ENCODE results near the gene NFIL3.

The NFIL3 gene

DNA sequence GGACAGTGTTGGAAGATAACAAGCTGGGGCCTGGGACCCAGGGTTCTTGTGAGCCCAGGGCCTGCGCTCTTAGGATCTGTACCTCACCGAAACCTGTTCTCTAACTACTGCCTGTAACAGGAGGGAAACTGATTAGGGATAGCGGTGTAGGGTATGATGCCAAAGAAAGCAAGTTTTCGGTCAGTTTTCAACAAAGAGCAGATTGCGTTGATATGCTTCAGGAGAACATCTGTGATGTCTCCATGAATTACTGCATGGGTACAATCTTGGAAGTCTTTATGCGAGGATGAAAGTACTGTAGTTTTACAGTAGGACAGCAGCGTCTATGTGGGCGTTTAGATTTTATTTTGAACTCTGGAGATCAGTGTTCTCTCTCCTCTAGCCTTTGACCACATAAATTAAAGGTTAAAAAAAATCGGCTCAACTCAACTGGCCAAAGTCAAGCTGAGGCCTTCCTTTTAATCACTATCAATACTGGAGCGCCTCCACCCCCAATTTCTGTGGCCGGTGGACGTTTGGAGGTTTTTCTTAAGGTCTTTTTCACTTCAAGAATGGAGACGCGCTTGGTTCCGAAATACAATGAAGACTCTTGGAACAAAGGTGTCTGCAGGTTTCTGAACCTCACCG, 3.0 kb downstream of the NFIL3 start:
- Histone ChIP-seq H3K79me2 (ENCODE audit: insufficient read depth, low read length) (peaks cover 11% of the 10 kb centered on the region; the same call in 1 of the 2 replicates), H3K27me3 (ENCODE audit: low read length) (no peaks in the 10 kb centered on the region), H3K9me3 (ENCODE audit: insufficient read depth, low read length) (no peaks in the 10 kb centered on the region), H4K20me1 (ENCODE audit: low read depth, low read length) (peaks cover 47% of the 10 kb centered on the region), H3F3A (ENCODE audit: insufficient read depth) (no peaks in the 10 kb centered on the region), H3K4me2 (ENCODE audit: low read depth, low read length, poor library complexity, severe bottlenecking) (no peak overlapping the region), H2AFZ (ENCODE audit: low read depth, low read length, severe bottlenecking) (no peak overlapping the region), H3K9me2 (replicated peaks; ENCODE audit: insufficient read depth, low read length) (no peaks in the 10 kb centered on the region), H3K9ac (ENCODE audit: low read length) (no peak overlapping the region), H3K4me3 (ENCODE audit: insufficient read depth, low read length, poor library complexity, severe bottlenecking) (no peak overlapping the region), H3K36me3 (ENCODE audit: low read length) (no peaks in the 10 kb centered on the region), H3K27ac (ENCODE audit: low read depth, low read length) (no peak overlapping the region)
- TF ChIP-seq, protein P1, sequence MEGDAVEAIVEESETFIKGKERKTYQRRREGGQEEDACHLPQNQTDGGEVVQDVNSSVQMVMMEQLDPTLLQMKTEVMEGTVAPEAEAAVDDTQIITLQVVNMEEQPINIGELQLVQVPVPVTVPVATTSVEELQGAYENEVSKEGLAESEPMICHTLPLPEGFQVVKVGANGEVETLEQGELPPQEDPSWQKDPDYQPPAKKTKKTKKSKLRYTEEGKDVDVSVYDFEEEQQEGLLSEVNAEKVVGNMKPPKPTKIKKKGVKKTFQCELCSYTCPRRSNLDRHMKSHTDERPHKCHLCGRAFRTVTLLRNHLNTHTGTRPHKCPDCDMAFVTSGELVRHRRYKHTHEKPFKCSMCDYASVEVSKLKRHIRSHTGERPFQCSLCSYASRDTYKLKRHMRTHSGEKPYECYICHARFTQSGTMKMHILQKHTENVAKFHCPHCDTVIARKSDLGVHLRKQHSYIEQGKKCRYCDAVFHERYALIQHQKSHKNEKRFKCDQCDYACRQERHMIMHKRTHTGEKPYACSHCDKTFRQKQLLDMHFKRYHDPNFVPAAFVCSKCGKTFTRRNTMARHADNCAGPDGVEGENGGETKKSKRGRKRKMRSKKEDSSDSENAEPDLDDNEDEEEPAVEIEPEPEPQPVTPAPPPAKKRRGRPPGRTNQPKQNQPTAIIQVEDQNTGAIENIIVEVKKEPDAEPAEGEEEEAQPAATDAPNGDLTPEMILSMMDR (IDR thresholded peaks at IDR 0.05; ENCODE audit: insufficient read depth, low read length, poor library complexity, severe bottlenecking): no peak
- no peak for TF ChIP-seq EZH2phosphoT487 (conservative IDR thresholded peaks at IDR 0.05; ENCODE audit: low read length)

GRCh38 chr9:91419222-91420191, 4.1 kb downstream of the NFIL3 start:
- Histone ChIP-seq H2AFZ (ENCODE audit: low read depth, low read length, severe bottlenecking) (no peak overlapping the region), H3F3A (ENCODE audit: insufficient read depth) (no peaks in the 10 kb centered on the region), H3K4me2 (ENCODE audit: low read depth, low read length, poor library complexity, severe bottlenecking) (no peak overlapping the region), H4K20me1 (ENCODE audit: low read depth, low read length) (peaks cover 50% of the 10 kb centered on the region), H3K27ac (ENCODE audit: low read depth, low read length) (no peak overlapping the region), H3K9ac (ENCODE audit: low read length) (no peak overlapping the region), H3K27me3 (ENCODE audit: low read length) (no peaks in the 10 kb centered on the region), H3K9me3 (ENCODE audit: insufficient read depth, low read length) (no peaks in the 10 kb centered on the region), H3K4me3 (ENCODE audit: insufficient read depth, low read length, poor library complexity, severe bottlenecking) (no peak overlapping the region), H3K9me2 (replicated peaks; ENCODE audit: insufficient read depth, low read length) (no peaks in the 10 kb centered on the region), H3K79me2 (ENCODE audit: insufficient read depth, low read length) (peaks cover 11% of the 10 kb centered on the region; the same call in 1 of the 2 replicates), H3K36me3 (ENCODE audit: low read length) (no peaks in the 10 kb centered on the region)
- TF ChIP-seq, protein P1 (IDR thresholded peaks at IDR 0.05; ENCODE audit: insufficient read depth, low read length, poor library complexity, severe bottlenecking): no peak
- TF ChIP-seq EZH2phosphoT487 (conservative IDR thresholded peaks at IDR 0.05; ENCODE audit: low read length): no peak

DNA sequence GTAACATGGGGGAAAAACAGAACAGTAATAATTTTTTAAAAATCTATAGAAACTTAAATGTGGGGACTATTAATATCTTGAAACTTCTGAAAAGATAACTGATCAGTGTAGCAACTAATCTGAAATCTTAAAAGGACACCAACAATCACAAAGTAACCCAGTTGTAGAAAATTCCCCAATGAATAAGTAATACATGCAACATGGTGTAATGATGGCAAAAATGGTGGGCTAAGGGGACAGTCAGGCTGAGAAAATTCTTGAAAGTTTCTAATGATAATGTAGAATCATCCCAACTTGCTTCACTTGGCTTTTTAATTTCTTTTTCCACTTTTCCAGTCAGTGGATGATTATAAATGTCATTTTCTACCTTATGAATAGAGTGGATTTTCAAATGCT, 5.4 kb downstream of the NFIL3 start:
- Histone ChIP-seq H3K9ac (ENCODE audit: low read length) (no peak overlapping the region), H3K9me2 (replicated peaks; ENCODE audit: insufficient read depth, low read length) (no peaks in the 10 kb centered on the region), H3K27ac (ENCODE audit: low read depth, low read length) (no peak overlapping the region), H2AFZ (ENCODE audit: low read depth, low read length, severe bottlenecking) (no peak overlapping the region), H3K4me2 (ENCODE audit: low read depth, low read length, poor library complexity, severe bottlenecking) (no peak overlapping the region), H3K79me2 (ENCODE audit: insufficient read depth, low read length) (peaks cover 11% of the 10 kb centered on the region; the same call in 1 of the 2 replicates), H3K9me3 (ENCODE audit: insufficient read depth, low read length) (no peaks in the 10 kb centered on the region), H3K27me3 (ENCODE audit: low read length) (no peaks in the 10 kb centered on the region), H3K36me3 (ENCODE audit: low read length) (no peaks in the 10 kb centered on the region), H3F3A (ENCODE audit: insufficient read depth) (no peaks in the 10 kb centered on the region), H4K20me1 (ENCODE audit: low read depth, low read length) (peaks cover 52% of the 10 kb centered on the region), H3K4me3 (ENCODE audit: insufficient read depth, low read length, poor library complexity, severe bottlenecking) (no peak overlapping the region)
- TF ChIP-seq, protein P1 (IDR thresholded peaks at IDR 0.05; ENCODE audit: insufficient read depth, low read length, poor library complexity, severe bottlenecking): no peak
- TF ChIP-seq EZH2phosphoT487 (conservative IDR thresholded peaks at IDR 0.05; ENCODE audit: low read length): no peak
